HG03097 (cell line): ENCODE measurements around the gene MAGI2.
"Not testable (repeated sequence)": the region's sequence is repeated elsewhere in the genome, so short reads cannot be mapped to it uniquely, and the experiment has no call there.

Experiments used
- ATAC-seq: cut with Tn5 transposase; IDR thresholded peaks from one replicate; pipeline ENCODE4 v1.9.1; 2021; ENCODE audit not compliant: unreplicated experiment, low FRiP score

MAGI2 gene

DNA sequence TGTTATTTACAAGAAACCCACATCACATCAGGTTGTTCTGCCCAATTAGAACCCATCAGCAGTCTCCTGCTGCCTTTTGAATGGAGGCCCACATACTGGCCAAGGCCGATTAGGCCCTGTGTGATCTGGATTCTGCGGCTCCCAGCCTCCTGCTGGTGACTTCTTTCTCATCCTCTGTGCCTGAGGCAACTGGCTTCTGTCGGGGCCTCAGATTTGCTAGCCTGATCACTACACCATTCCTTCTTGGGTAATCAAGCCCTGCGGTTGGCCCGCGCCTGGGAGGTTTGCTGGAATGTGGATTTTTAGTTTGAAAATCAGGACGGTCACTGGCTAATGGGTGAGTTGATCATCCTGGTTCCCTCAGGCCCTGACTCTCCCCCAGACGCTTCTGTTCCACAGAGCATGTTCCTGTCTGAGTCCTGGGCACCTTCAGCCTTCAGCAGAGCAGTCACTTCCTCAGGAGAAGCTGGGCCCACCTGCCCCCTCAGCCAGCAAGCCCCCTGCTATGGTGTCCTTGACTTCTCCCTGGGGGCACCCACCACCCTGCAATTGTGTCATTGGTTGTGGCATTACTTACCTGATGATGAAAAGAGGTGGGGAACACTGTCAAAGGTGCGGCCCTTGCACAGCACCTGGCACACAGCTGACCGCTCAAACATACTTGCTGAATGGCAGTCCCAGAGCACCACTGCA is 1447.3 kb downstream of the MAGI2 start:
- no peak for ATAC-seq

- no peak for ATAC-seq
Measured at GRCh38 chr7:78002715-78003114, 1450.8 kb downstream of the MAGI2 start.

- ATAC-seq: no peak
Measured at GRCh38 chr7:78002021-78002420, 1451.4 kb downstream of the MAGI2 start.

DNA sequence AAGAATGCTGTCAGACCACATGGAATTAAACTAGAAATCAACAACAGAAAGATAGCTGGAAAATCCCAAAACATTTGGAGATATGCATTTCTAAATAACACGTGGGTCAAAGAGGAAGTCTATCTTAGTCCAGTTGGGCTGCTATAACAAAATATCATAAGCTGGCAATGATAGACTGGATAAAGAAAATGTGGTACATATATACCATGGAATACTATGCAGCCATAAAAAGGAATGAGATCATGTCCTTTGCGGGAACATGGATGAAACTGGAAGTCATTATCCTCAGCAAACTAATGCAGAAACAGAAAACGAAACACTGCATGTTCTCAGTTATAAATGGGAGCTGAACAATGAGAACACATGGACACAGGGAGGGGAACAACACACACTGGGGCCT is 1454.3 kb downstream of the MAGI2 start:
- not testable (repeated sequence) for ATAC-seq

GRCh38 chr7:77995717-77996116 is 1457.8 kb downstream of the MAGI2 start:
- ATAC-seq: no peak

- no peak for ATAC-seq
Measured at GRCh38 chr7:77993838-77994237, 1459.6 kb downstream of the MAGI2 start.

- ATAC-seq: no peak
Measured at GRCh38 chr7:77991656-77992055, 1461.8 kb downstream of the MAGI2 start.

- no peak for ATAC-seq
Measured at GRCh38 chr7:77989981-77990566, 1463.4 kb downstream of the MAGI2 start.

DNA sequence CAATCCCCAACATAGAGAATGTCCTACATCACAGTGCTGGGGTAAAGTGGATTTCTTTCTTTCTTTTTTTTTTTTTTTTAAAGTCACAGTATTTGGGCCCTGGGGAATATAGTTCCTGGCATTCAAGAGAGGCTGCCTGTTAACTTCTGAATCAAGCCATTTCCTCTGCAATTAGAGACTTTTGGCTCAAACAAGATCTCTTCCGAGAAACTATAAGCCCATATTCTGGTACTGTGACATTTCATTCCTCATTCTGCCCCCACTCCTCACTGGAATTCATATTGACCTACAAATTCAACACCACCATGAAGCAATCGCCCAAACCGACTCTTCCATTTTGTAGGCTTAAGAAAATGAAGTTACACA is 1467.5 kb downstream of the MAGI2 start:
- ATAC-seq: no peak

DNA sequence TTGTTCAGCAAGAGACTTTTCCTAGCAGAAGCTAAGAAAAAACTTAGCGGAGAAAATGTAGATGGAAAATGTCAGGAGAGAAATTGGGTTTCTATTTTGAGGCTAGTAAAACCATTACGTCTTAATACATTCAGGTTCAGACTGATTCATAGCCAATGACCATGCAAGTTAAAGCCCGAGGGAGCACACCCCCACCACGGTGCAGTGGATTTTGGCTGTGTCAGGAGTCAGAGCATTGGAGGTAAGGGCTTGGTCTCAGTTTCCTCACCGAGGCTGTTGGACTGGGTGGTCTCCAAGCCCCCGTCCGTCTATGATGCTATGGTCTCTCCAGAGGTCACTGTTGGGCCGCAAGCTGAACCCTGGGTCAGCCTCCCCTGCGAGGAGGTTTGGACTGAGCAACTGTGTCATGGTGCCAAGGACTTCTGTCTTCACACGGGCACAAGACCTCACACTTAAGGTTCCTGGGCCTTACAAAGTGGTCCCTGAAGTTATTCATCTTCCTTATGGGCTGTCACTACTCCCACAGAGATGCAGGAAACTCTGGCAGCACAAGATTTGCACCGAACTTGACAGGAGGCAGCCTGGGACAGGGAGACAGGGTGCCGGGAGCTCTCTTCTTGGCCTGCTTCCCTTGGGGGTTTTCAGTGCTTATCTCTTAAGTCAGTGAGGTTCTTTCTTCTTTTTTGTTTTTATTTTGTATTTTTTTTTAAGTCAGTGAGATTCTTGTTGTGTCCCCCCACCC is 1468.1 kb downstream of the MAGI2 start:
- ATAC-seq: no peak

GRCh38 chr7:77983973-77984372 is 1469.5 kb downstream of the MAGI2 start:
- ATAC-seq: no peak

DNA sequence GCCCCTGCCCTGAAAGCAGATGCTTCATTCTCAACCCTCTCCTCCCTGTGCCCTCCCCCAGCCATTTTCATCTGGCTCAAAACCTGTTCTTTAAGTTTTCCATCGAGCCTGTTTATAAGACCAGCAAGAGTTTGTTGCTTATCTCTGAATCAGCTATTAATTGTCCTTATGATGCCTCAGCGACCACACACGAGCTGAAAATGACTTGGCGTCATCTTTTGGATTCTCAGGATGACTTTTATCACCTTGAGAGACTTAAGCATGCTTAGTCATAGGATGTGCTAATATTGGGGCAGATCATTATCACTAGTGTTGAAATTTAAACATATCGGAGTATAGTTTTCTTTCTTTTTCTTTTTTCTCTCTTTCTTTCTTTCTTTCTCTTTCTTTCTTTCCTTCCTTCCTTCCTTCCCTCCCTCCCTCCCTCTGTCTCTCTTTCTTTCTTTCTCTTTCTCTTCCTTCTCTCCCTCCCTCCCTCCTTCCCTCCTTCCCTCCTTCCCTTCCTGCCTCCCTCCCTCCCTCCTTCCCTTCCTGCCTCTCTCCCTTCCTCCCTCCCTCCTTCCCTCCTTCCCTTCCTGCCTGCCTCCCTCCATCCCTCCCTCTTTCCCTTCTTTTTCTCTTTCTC is 1470.4 kb downstream of the MAGI2 start:
- no peak for ATAC-seq

- ATAC-seq: no peak
Measured at GRCh38 chr7:77980087-77980713, 1473.3 kb downstream of the MAGI2 start.

DNA sequence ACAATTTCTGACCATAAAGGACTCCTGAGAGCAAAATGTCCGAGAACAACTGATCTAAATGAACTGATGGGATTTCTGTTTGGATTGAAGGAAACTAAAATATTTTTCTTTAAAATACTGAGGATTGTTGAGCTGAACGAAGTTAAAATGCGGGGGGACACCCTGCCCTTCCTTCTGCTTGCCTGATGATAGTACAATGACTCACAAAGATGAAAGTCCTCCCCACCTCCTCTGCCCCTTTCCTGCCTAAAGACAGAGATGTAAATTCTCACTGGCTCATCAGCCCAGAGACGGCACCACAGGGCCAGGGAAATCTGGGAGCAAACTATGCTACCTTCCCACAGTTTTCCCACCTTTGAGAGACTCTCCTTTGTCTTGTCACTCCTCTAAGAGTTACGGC is 1474.2 kb downstream of the MAGI2 start:
- ATAC-seq: no peak

- no peak for ATAC-seq
Measured at GRCh38 chr7:77975672-77976480, 1477.6 kb downstream of the MAGI2 start.

DNA sequence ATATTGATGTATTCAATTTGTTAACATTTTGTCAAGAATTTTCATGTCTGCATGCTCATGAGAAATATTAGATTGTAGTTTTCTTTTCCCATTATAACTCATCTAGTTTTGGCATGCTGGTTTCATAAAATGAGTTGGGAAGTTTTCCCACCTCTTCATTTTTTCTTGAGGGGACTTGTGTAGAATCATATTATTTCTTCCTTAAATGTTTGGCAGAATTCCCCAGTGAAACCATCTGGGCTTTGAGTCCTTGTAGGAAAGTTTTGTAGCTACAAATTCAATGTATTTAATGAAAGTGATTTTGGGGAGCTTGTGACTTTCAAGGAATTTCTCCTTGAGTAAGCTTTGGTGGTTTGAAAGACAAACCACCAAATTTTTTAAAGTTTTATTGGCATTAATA is 1481.7 kb downstream of the MAGI2 start:
- no peak for ATAC-seq

DNA sequence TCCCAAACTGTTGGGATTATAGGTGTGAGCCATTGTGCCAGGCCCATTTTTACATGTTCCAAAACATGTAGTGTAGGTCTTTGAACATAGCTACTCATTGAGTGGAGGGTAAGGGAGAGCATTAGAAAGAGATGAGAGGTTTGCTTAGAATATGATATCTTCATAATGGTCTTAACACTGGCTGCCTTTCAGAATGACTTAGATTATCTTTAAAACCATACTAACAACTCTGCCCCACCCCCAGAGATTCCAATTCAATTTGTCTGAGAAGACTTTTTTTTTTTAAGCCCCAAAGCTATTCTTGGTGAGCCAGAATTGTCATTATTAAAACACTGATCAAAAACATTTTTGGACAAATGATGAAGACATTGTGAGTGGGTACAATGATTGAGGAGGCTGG is 1486.0 kb downstream of the MAGI2 start:
- no peak for ATAC-seq
